H1 (cell line): ENCODE data around the gene PRKAG1. TPM values are rescaled to one million over a fixed set of nuclear protein-coding genes. Genes with fewer than 3 reads are reported as not detected.

ENCODE experiments used
- CTCF ChIA-PET: fragments of 300-600 bp; sonication (Branson Sonifier 250); formaldehyde crosslinking; loops from one replicate; lab custom pipeline; 2021; ENCODE audit not compliant: partially characterized antibody; lab: Charles Lee
- POLR2A ChIA-PET: fragments of 300-600 bp; sonication (Branson Sonifier 250); formaldehyde crosslinking; loops from one replicate; lab custom pipeline; 2021; ENCODE audit warnings: inconsistent platforms; ENCODE audit not compliant: partially characterized antibody; lab: Charles Lee
- DNase-seq, 2 experiments: peaks; one replicate each; pipeline versions ENCODE4 v3.0.0 to v3.0.0-alpha.2; 2010 to 2022; ENCODE audit warnings: low spot score in 2 of 2, low read depth in 1 of 2, mixed read lengths in 1 of 2
- FAIRE-seq: peaks from 2 replicates; lab custom pipeline; 2011; peaks lifted over from hg19 to GRCh38; lab: Jason Lieb, UNC
- H2AFZ ChIP-seq: 2 replicates; pipeline ENCODE4 v1.8.1; 2012; ENCODE audit warnings: low read length, inconsistent platforms
- H2AK5ac ChIP-seq: 2 replicates; pipeline ENCODE4 v1.6.1; 2013; ENCODE audit warnings: low read depth, low read length
- H2BK120ac ChIP-seq: replicated peaks from 2 replicates; pipeline ENCODE3; 2013; ENCODE audit warnings: low read depth, low read length, inconsistent platforms
- H2BK12ac ChIP-seq: 2 replicates; pipeline ENCODE4 v1.6.1; 2013; ENCODE audit warnings: low read depth, low read length
- H2BK15ac ChIP-seq: 2 replicates; pipeline ENCODE4 v1.6.1; 2013; ENCODE audit warnings: low read length
- H2BK20ac ChIP-seq: 2 replicates; pipeline ENCODE4 v1.6.1; 2013; ENCODE audit warnings: low read length
- H2BK5ac ChIP-seq: 2 replicates; pipeline ENCODE4 v1.6.1; 2013; ENCODE audit warnings: low read depth, low read length
- H3K14ac ChIP-seq: 2 replicates; pipeline ENCODE4 v1.6.1; 2013; ENCODE audit warnings: inconsistent platforms; ENCODE audit not compliant: insufficient read length
- H3K18ac ChIP-seq: 2 replicates; pipeline ENCODE4 v1.6.1; 2013; ENCODE audit warnings: low read length; ENCODE audit errors: extremely low read depth
- H3K23ac ChIP-seq: 2 replicates; pipeline ENCODE4 v1.6.1; 2013; ENCODE audit warnings: inconsistent platforms; ENCODE audit not compliant: insufficient read length
- H3K23me2 ChIP-seq: 2 replicates; pipeline ENCODE4 v1.6.1; 2013; ENCODE audit warnings: low read depth, low read length
- H3K27ac ChIP-seq: 2 replicates; pipeline ENCODE4 v1.6.1; 2011; ENCODE audit warnings: low read depth, low read length, inconsistent platforms
- H3K27me3 ChIP-seq, 4 experiments: replicated peaks in 1 of 4; 1 replicate in 1 of 4; 2 replicates in 3 of 4; pipeline versions ENCODE4 v1.6.1 to v1.8.1; 2011 to 2013; ENCODE audit warnings: low read length in 3 of 4, mild to moderate bottlenecking in 3 of 4, inconsistent platforms in 2 of 4, mixed read lengths in 2 of 4, moderate library complexity in 1 of 4; ENCODE audit not compliant: control insufficient read depth in 3 of 4, insufficient read depth in 3 of 4; ENCODE audit errors: extremely low read depth in 1 of 4
- H3K36me3 ChIP-seq, 4 experiments: 2 replicates each; pipeline versions ENCODE4 v1.6.1 to v1.8.1; 2011 to 2013; ENCODE audit warnings: mild to moderate bottlenecking in 4 of 4, low read length in 3 of 4, moderate library complexity in 2 of 4, control low read depth in 1 of 4, inconsistent platforms in 1 of 4; ENCODE audit not compliant: insufficient read depth in 4 of 4, control insufficient read depth in 2 of 4
- H3K4ac ChIP-seq: replicated peaks from 2 replicates; pipeline ENCODE3; 2013; ENCODE audit warnings: low read length, low read depth, mixed read lengths, inconsistent platforms; ENCODE audit not compliant: insufficient read length
- H3K4me1 ChIP-seq, 4 experiments: replicated peaks in 1 of 4; 1 replicate in 1 of 4; 2 replicates in 3 of 4; pipeline versions ENCODE4 v1.6.1 to v1.8.1; 2011 to 2013; ENCODE audit warnings: low read length in 3 of 4, inconsistent platforms in 2 of 4, mixed read lengths in 1 of 4; ENCODE audit not compliant: insufficient read depth in 4 of 4, control insufficient read depth in 3 of 4
- H3K4me2 ChIP-seq, 2 experiments: 2 replicates each; pipeline versions ENCODE4 v1.6.1 to v1.8.1; 2011 to 2013; ENCODE audit warnings: low read depth in 2 of 2, low read length in 2 of 2, control low read depth in 1 of 2, inconsistent platforms in 1 of 2, mild to moderate bottlenecking in 1 of 2; ENCODE audit not compliant: insufficient read depth in 1 of 2
- H3K4me3 ChIP-seq, 4 experiments: fragments of 200-600, 300-600 bp in 1 of 4; sonication (generic), shearing (Covaris generic), sonication (Bioruptor Twin) in 1 of 4; 2 replicates each; pipeline versions ENCODE4 v1.5.1 to v1.8.1; 2011 to 2016; ENCODE audit warnings: low read length in 4 of 4, low read depth in 3 of 4, control low read depth in 2 of 4, inconsistent platforms in 2 of 4, mild to moderate bottlenecking in 2 of 4, mixed read lengths in 1 of 4, moderate library complexity in 1 of 4; ENCODE audit not compliant: insufficient read depth in 2 of 4; ENCODE audit errors: extremely low read depth in 1 of 4
- H3K56ac ChIP-seq: replicated peaks from 2 replicates; pipeline ENCODE3; 2013; ENCODE audit warnings: low read depth, mild to moderate bottlenecking, mixed read lengths, low read length, inconsistent platforms; ENCODE audit not compliant: insufficient read length
- H3K79me1 ChIP-seq: 2 replicates; pipeline ENCODE4 v1.6.1; 2013; ENCODE audit warnings: low read depth, low read length, control low read depth
- H3K79me2 ChIP-seq, 2 experiments: 2 replicates each; pipeline versions ENCODE4 v1.6.1 to v1.8.1; 2012 to 2013; ENCODE audit warnings: low read length in 2 of 2, mild to moderate bottlenecking in 2 of 2, inconsistent platforms in 1 of 2; ENCODE audit not compliant: insufficient read depth in 2 of 2, control insufficient read depth in 1 of 2
- H3K9ac ChIP-seq, 4 experiments: replicated peaks in 1 of 4; 1 replicate in 1 of 4; 2 replicates in 3 of 4; pipeline versions ENCODE4 v1.6.1 to v1.8.1; 2011 to 2013; ENCODE audit warnings: low read depth in 3 of 4, low read length in 3 of 4, control low read depth in 2 of 4, mild to moderate bottlenecking in 2 of 4, moderate library complexity in 2 of 4, inconsistent platforms in 1 of 4; ENCODE audit errors: extremely low read depth in 1 of 4
- H3K9me3 ChIP-seq, 2 experiments: 2 replicates each; pipeline versions ENCODE4 v1.6.1 to v1.8.1; 2012 to 2013; ENCODE audit warnings: mild to moderate bottlenecking in 2 of 2, moderate library complexity in 2 of 2, control low read depth in 1 of 2, inconsistent platforms in 1 of 2, low read depth in 1 of 2, low read length in 1 of 2, mixed read lengths in 1 of 2; ENCODE audit not compliant: insufficient read depth in 2 of 2
- H4K20me1 ChIP-seq, 2 experiments: replicated peaks in 1 of 2; 2 replicates each; pipeline versions ENCODE3 to v1.8.1; 2011 to 2013; ENCODE audit warnings: inconsistent platforms in 2 of 2, low read length in 2 of 2, mild to moderate bottlenecking in 1 of 2; ENCODE audit not compliant: insufficient read depth in 2 of 2, control insufficient read depth in 1 of 2
- H4K5ac ChIP-seq: 2 replicates; pipeline ENCODE4 v1.6.1; 2013; ENCODE audit warnings: low read length, low read depth, mixed read lengths, inconsistent platforms; ENCODE audit not compliant: insufficient read length
- H4K8ac ChIP-seq: 2 replicates; pipeline ENCODE4 v1.8.0; 2013; ENCODE audit warnings: mild to moderate bottlenecking, moderate library complexity, low read length, inconsistent platforms; ENCODE audit not compliant: insufficient read depth; ENCODE audit errors: extremely low read depth
- H4K91ac ChIP-seq: replicated peaks from 2 replicates; pipeline ENCODE3; 2013; ENCODE audit warnings: low read length, mixed read lengths, inconsistent platforms; ENCODE audit not compliant: insufficient read length
- CTBP2 ChIP-seq: IDR thresholded peaks from 2 replicates; pipeline ENCODE4 v1.7.0; 2011; ENCODE audit warnings: borderline replicate concordance, mild to moderate bottlenecking, moderate library complexity, mixed read lengths, low read length; ENCODE audit not compliant: insufficient read depth, insufficient read length
- USF2 ChIP-seq: IDR thresholded peaks from 2 replicates; pipeline ENCODE4 v1.6.1; 2011; ENCODE audit warnings: low read length, improper control_type of control experiment
- WGBS, 2 experiments: shearing (Covaris generic) in 1 of 2; methylation state at CpG; one replicate each; pipeline versions ENCODE4 v1.1.6 to v1.1.7; 2013 to 2015; ENCODE audit warnings: low lambda C conversion rate in 2 of 2, mixed read lengths in 2 of 2, inconsistent platforms in 1 of 2, low coverage in 1 of 2, missing lambda C conversion rate in 1 of 2; ENCODE audit not compliant: insufficient replicate concordance in 2 of 2, insufficient coverage in 1 of 2, insufficient read length in 1 of 2; ENCODE audit errors: extremely low coverage in 1 of 2, missing lambda C conversion rate in 1 of 2; 5-methylcytosine and 5-hydroxymethylcytosine counted together
- polyA plus RNA-seq, 7 experiments: library from polyadenylated mRNA; depleted of rRNA in 3 of 7; stranded (reverse) in 5 of 7; unstranded in 2 of 7; fragments of >200 nt in 5 of 7; fragments of 200-250 nt in 2 of 7; gene quantifications; 1 replicate in 5 of 7; 2 replicates in 1 of 7; 4 replicates in 1 of 7; pipeline versions ENCODE4 v1.2.1 to v1.2.3, GENCODE V29; 2011 to 2013; ENCODE audit warnings: missing spikeins in 2 of 7, mixed read lengths in 2 of 7
- total RNA-seq: library from RNA; stranded (reverse); fragmentation: NEBNext Ultra II Directional; extraction: Animal tissue kit (Norgen Biotek cat#: 25700); gene quantifications from 2 replicates; pipeline ENCODE4 v1.2.1, GENCODE V29; 2021

PRKAG1 gene
- total and polyA plus RNA-seq, 2 of the 8 experiments (the other 6 are each of a cell fraction or from before 2014, with no cell fraction given), result 38.6 to 57.5 TPM

DNA sequence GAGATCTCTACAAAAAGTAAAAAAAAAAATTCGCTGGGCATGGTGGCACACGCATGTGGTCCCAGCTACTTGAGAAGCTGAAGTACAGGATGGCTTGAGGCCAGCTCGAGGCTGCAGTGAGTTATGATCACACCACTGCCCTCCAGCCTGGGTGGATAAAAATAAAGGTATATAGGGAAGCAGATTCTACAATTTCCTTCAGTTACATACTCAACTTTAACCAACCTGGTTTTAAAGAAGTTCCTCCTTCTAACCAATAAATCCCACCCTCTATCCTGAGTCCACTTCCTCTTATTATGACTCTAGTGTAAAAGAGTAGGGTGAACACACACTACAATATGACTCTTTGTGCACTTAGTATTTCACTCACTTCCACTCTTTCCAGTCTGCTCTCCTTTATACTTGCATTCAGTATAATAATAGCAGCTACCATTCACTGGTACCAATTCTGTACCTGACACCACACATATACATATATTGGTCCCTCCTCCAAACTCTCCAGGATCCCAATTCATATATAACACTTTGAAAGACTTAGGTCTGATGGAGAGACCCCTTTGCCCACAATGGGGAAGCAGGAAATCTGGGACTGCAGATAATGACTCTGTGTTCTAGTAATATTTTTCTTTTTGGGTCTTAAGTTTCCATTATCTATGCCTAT, 63.6 kb downstream of the PRKAG1 start:
- Histone ChIP-seq H3K27me3 (no peaks in the 10 kb centered on the region), H3K4ac (no peak overlapping the region), H3K23ac (no peak overlapping the region), H3K9me3 (no peaks in the 10 kb centered on the region), H3K14ac (no peak overlapping the region), H2BK120ac (no peak overlapping the region), H4K20me1 (peaks cover 13 to 31% of the 10 kb centered on the region in 2 experiments), H2BK12ac (no peak overlapping the region), H4K8ac (no peak overlapping the region), H2BK20ac (no peak overlapping the region), H3K27ac (no peak overlapping the region), H2AFZ (no peak overlapping the region), H3K4me2 (peak overlapping the region; percentile 97 to 99; a peak in 3 of 4 replicates), H3K36me3 (peaks cover 3 to 34% (median 7%) of the 10 kb centered on the region in 4 experiments; a peak in 5 of 8 replicates), H3K4me3 (peak overlapping the region in 1 of 4 experiments; percentile 93; a peak in 3 of 8 replicates), H2BK15ac (no peak overlapping the region), H4K91ac (no peak overlapping the region), H3K79me2 (peaks cover 34 to 62% of the 10 kb centered on the region in 2 experiments), H3K18ac (no peak overlapping the region), H3K56ac (no peak overlapping the region), H3K4me1 (peaks cover 5 to 14% (median 8%) of the 10 kb centered on the region in 4 experiments; a peak in 6 of 7 replicates), H3K23me2 (peaks cover 9% of the 10 kb centered on the region; the same call in 1 of the 2 replicates), H3K9ac (no peak overlapping the region), H4K5ac (no peak overlapping the region), H2BK5ac (no peak overlapping the region), H3K79me1 (peaks cover 8% of the 10 kb centered on the region; the same call in 1 of the 2 replicates), H2AK5ac (no peak overlapping the region)
- ChIA-PET CTCF (interaction anchor here (0.7 to 40.8 kb wide), 6 partner anchors 13 to 65 kb away, joined by 4 to 1336 read pairs (median 6); partner anchors contain the start of genes DDN, FKBP11 and WNT1), POLR2A (interaction anchor here (1.8 to 6.7 kb wide), 5 partner anchors 12 to 90 kb away, joined by 4 to 77 read pairs (median 13); partner anchors contain the start of gene RND1)
- FAIRE-seq (no peak), DNase-seq (no peak)
- 92% methylated on average over 3 of the region's 3 CpGs; no CpG with 5 or more reads in 1 of the 2 experiments for WGBS, 2 experiments
- TF ChIP-seq USF2 (no peak), CTBP2 (no peak)
